Cortex of kidney (tissue), 1 donor: Measurements from ENCODE around the gene TIMM22.
"Not testable (repeated sequence)": the region's sequence is repeated elsewhere in the genome, so short reads cannot be mapped to it uniquely, and the experiment has no call there.

Source experiments
- DNase-seq: peaks from one replicate; lab custom pipeline; 2025; lab: John Stamatoyannopoulos, UW

Gene TIMM22

GRCh38 chr17:973053-973452 lies 23.9 kb upstream of the TIMM22 start:
- DNase-seq: no peak

DNA sequence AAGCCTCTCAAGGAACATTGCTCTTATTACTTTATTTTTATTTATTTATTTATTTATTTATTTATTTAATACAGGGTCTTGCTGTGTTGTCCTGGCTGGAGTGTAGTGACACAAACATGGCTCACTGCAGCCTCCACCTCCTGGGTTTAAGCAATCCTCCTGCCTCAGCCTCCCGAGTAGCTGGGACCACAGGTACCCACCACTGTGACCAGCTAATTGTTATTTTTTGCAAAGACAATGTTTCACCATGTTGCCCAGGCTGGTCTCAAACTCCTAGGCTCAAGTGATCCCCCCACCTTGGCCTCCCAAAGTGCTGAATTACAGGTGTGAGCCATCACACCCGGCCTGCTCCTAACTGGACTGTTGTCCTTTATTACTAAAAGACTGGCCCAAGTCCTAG lies 22.2 kb upstream of the TIMM22 start:
- DNase-seq: not testable (repeated sequence)

- no peak for DNase-seq
Measured at GRCh38 chr17:975371-975915, 21.5 kb upstream of the TIMM22 start.

- DNase-seq: no peak
Measured at GRCh38 chr17:976312-976711, 20.6 kb upstream of the TIMM22 start.

DNA sequence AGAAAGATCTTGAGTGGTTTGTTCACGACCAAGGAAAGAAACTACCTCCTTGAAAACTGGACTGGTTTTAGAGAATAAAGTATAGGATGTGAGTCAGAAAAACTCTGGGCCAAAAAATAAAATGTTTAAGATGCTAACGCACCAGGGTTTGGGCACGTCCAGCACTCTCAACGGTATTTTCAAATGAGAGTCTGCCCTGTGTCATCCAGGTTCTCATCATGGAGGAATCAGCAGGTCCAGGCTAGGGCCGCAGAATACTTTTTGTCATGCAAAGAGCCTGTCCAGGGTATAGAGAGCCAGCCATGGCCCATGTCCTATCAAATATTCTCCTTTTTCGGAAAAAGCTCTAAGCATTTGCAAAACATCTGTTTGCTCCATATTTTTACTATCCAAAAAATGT lies 19.8 kb upstream of the TIMM22 start:
- DNase-seq: no peak

DNA sequence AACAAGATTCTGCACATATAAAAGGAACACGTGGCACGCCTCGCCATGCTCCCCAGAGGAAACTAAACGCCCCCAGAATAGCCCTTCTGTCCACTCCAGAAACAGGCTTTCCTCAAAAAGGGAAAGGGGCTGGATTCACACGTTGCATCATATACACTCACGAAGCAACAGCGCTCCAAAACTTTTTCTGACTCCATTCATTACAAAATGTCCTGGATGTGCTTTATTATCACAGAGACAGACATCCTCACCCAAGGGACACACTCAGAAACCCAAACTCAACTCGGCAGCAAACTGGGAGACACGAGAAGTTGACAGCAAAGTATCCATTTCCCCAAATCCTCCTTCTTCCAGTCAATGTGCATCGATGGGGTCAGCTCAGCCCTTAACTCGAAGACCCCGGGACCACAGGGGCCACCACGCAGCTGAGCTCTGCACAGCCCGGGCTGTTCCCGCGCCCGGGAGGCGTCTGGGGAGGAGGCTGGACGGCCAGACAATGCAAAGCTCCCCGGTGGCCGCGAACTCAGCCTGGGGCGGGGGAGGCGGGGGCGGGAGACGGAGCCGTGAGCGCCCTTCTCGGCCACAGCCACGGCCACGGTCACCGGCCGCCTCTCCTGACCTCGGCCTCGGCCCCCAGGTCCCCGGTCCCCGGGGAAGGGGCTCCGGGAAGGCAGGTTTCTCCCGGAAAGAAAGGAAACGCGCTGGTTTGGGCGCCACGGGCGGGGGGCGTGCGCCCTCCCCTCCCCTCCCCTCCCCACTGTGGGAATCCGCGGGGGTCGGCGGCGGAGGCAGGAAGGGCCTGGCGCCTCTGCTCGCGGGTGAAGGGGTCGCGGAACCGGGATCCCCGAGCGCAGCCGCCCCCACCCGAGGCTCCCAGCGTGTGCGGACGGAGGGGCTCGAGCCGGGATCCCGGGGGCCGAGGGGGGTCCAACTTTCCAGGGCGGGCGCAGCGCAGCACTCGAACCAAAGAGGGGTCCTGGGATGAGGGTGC lies 18.5 kb upstream of the TIMM22 start:
- no peak for DNase-seq

- DNase-seq: no peak
Measured at GRCh38 chr17:979212-979538, 17.8 kb upstream of the TIMM22 start.

GRCh38 chr17:979539-980405 lies 17.2 kb upstream of the TIMM22 start, which contains the start of gene NXN:
TSS of gene NXN (minus strand) at chr17:979776.
- no peak for DNase-seq

- no peak for DNase-seq
Measured at GRCh38 chr17:980406-981291, 16.3 kb upstream of the TIMM22 start.

GRCh38 chr17:981292-981658 lies 15.7 kb upstream of the TIMM22 start:
- no peak for DNase-seq

GRCh38 chr17:983921-984320 lies 13.0 kb upstream of the TIMM22 start:
- no peak for DNase-seq

- no peak for DNase-seq
Measured at GRCh38 chr17:986322-986929, 10.5 kb upstream of the TIMM22 start.

DNA sequence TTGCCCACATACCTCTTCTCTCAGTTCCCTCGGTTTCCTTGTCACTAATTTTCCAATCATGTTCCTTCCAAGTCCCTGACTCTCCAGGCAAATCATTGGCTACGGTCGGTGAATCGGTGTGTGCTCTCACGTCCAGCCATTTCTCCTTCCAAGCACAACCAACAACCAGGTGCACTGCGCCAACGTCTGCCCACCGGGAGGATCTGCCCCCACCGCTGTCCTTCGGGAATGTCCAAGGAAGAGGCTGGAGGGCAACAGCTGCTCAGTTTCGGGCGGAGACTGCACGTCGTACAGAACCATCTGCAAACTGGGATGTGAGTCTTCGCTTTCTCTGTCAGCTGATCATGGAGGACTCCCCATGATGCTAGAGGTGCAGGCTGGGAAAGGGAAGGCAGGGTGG lies 9.0 kb upstream of the TIMM22 start:
- DNase-seq: no peak

- DNase-seq: no peak
Measured at GRCh38 chr17:988561-988960, 8.4 kb upstream of the TIMM22 start.

DNA sequence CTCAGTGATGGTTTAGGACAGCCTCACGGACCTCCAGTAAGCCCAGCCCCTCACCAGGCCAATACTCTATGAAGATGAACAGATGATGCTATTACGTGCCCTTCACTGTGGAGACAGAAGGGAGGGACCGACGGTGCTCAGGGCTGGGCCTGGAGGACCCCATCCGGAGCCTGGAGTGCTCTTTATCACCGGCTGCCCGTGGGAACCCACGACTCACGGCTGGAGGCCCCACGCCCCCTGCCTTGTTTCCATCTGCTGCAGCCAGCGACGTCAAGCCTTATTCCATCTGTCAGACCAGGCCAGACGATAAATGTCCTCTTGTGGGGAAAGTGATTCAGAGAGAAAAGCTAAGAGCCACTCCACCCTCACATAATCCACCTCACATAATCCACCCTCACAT lies 4.0 kb upstream of the TIMM22 start:
- no peak for DNase-seq

GRCh38 chr17:995324-995723 lies 1.6 kb upstream of the TIMM22 start:
- DNase-seq: not testable (repeated sequence)

DNA sequence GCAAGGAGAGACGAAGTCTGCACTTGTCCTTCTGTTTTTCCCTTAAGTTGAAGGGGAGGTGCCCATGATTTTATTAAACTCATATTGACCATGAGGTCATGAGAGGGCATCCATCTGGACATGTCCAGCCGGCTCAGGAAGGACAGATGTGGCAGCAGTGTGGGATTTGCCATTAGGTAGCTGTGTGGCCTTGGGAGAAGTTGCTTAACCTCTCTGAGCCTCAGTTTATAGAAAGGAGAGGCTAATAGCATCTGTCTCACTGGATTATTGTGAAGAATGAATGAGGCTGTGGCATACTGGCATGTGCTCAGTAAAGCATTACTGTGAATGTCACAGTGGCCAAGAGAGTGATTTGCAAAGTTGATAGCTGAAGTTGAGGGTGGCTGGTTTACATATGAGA lies 1.2 kb downstream of the TIMM22 start:
- no peak for DNase-seq

DNA sequence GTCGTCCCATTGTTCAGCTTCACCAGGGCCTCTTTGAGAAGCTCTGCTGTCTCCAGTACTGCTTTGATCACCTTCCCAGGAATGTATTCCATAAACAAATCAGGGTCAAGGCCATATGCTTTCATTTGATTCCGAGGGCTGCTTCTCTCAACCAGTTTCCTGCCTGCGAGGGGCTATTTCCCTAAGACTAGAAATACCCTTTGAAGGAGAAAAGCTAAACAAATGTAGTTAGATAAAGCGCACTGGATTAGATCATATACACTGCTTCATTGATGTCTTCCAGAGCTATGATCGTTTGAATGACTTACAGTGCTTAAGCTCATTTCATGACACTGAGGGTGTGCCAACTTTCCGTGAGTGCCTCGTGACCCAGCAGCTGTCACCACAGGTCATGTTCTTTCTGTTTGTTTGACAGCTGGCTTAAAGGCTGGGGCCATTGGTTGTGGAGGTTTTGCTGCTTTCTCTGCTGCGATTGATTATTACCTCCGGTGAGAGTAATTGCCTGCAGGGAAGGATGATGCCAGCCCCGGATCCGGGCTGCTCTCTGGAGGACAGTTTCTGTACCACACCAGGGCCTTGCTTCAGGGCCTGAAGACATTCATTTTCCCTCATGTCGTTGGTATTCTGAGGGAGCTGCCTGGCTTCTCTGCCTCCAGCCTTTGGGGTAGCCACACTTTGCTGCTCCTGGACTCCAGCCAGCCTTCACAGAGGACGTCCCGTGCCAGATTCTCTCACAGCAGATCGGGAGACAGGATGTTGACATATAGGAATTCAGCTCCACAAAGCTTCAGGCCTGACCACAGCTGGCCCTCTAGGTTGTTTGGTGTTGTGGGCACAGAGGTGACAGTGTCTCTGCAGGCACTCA lies 3.9 kb downstream of the TIMM22 start:
- DNase-seq: no peak

DNA sequence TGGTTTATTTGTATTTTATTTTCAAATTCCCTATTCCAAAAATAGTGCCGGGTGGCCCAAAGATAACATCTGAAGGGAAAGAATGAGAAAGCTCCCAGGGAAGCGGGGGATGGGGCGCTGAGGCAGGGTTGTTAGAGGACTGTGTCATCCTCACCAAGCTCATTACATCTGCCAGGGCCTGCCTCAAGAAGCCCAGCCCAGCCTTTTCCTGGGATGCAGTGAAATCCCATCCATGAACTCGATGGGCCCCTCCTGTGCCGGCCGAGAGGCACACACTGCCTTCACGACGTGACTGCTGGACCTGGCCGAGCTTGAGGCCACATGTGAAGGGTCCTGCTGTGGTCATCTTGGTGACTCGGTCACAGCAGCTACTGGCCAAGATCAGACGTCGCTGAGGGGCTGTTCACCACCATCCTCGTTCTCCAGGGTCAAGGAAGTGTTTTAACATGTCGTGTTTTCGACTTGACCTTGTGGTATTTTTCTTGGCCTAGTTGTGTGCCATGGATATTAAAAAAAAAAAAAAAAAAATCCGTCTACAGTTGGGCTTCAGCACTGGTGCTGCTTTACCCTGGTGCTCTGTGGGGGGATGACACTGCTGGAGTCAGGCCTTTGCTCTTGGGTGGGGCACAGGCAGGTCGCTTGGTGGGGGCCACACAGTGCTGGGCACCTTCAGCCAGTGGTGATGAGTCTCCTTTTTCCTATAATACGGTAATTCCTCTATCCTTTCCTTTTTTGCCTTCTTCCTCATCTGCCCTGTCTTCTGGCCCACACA lies 4.9 kb downstream of the TIMM22 start:
- DNase-seq: no peak

- DNase-seq: no peak
Measured at GRCh38 chr17:1002412-1002753, 5.5 kb downstream of the TIMM22 start.
